Osteoblast (primary cell): Measurements from ENCODE around the gene NBAS. TPM values are rescaled to one million over a fixed set of nuclear protein-coding genes. Genes with fewer than 3 reads are reported as not detected.

ENCODE experiments used
- DNase-seq: peaks from one replicate; pipeline ENCODE4 v3.0.0; 2011; ENCODE audit warnings: low spot score, mixed read lengths; ENCODE audit not compliant: insufficient read length; ENCODE audit errors: missing footprints
- H2AFZ ChIP-seq: 2 replicates; pipeline ENCODE4 v1.6.0; 2011; ENCODE audit warnings: mild to moderate bottlenecking, low read length
- H3K27ac ChIP-seq: 2 replicates; pipeline ENCODE4 v1.5.1; 2011; ENCODE audit warnings: mild to moderate bottlenecking, low read depth, low read length, moderate library complexity
- H3K27me3 ChIP-seq: 2 replicates; pipeline ENCODE4 v1.6.0; 2012; ENCODE audit warnings: mild to moderate bottlenecking, control low read depth, inconsistent platforms, low read length, moderate library complexity; ENCODE audit not compliant: insufficient read depth
- H3K36me3 ChIP-seq: 2 replicates; pipeline ENCODE4 v1.5.1; 2011; ENCODE audit warnings: mild to moderate bottlenecking, low read length, control low read depth, moderate library complexity; ENCODE audit not compliant: insufficient read depth
- H3K4me1 ChIP-seq: 2 replicates; pipeline ENCODE4 v1.5.1; 2011; ENCODE audit warnings: mild to moderate bottlenecking, low read length, control low read depth, moderate library complexity; ENCODE audit not compliant: insufficient read depth
- H3K4me2 ChIP-seq: 2 replicates; pipeline ENCODE4 v1.6.0; 2011; ENCODE audit warnings: mild to moderate bottlenecking, low read length; ENCODE audit not compliant: insufficient read depth
- H3K4me3 ChIP-seq: fragments of 200-600 bp; sonication (generic); 3 replicates; pipeline ENCODE4 v1.5.1; 2012; ENCODE audit warnings: mild to moderate bottlenecking, low read length, inconsistent platforms; ENCODE audit not compliant: insufficient read depth
- H3K79me2 ChIP-seq: 2 replicates; pipeline ENCODE4 v1.6.0; 2012; ENCODE audit warnings: mild to moderate bottlenecking, low read length, control low read depth, inconsistent platforms; ENCODE audit not compliant: insufficient read depth
- H3K9me3 ChIP-seq: 2 replicates; pipeline ENCODE4 v1.5.1; 2011; ENCODE audit warnings: low read depth, low read length, control low read depth
- H4K20me1 ChIP-seq: 2 replicates; pipeline ENCODE4 v1.6.0; 2012; ENCODE audit warnings: mild to moderate bottlenecking, low read length, control low read depth; ENCODE audit not compliant: insufficient read depth
- CTCF ChIP-seq: IDR thresholded peaks from 2 replicates; pipeline ENCODE4 v1.5.1; 2011; ENCODE audit warnings: mild to moderate bottlenecking, low read depth, low read length, moderate library complexity; ENCODE audit errors: extremely low read depth
- total RNA-seq: library from RNA; depleted of rRNA; stranded (reverse); fragments of >200 nt; gene quantifications from 2 replicates; pipeline ENCODE4 v1.2.3, GENCODE V29; 2012

The NBAS gene
- total RNA-seq, 1 donor = 98.1 TPM

GRCh38 chr2:15388406-15389325 is 172.5 kb downstream of the NBAS start:
- no peak for TF ChIP-seq CTCF
- Histone ChIP-seq H3K4me1 (no peaks in the 10 kb centered on the region), H3K27me3 (no peaks in the 10 kb centered on the region), H3K36me3 (no peaks in the 10 kb centered on the region), H2AFZ (no peak overlapping the region), H3K4me3 (no peak overlapping the region), H3K79me2 (no peaks in the 10 kb centered on the region), H4K20me1 (no peaks in the 10 kb centered on the region), H3K9me3 (no peaks in the 10 kb centered on the region), H3K4me2 (no peak overlapping the region), H3K27ac (no peak overlapping the region)
- no peak for DNase-seq

GRCh38 chr2:15385184-15385583 is 175.9 kb downstream of the NBAS start:
- H3K36me3 ChIP-seq = peaks cover 7% of the 10 kb centered on the region
- H3K27ac ChIP-seq = no peak overlapping the region

GRCh38 chr2:15383695-15384350 is 177.3 kb downstream of the NBAS start:
- no peaks in the 10 kb centered on the region for H3K9me3 ChIP-seq
- H3K4me1 ChIP-seq = no peaks in the 10 kb centered on the region
- no peak overlapping the region for H2AFZ ChIP-seq
- H3K4me3 ChIP-seq = no peak overlapping the region
- no peak overlapping the region for H3K27ac ChIP-seq
- no peak for TF ChIP-seq CTCF
- no peaks in the 10 kb centered on the region for H4K20me1 ChIP-seq
- H3K4me2 ChIP-seq = no peak overlapping the region
- H3K27me3 ChIP-seq = no peaks in the 10 kb centered on the region
- no peak for DNase-seq
- no peaks in the 10 kb centered on the region for H3K79me2 ChIP-seq
- peaks cover 12% of the 10 kb centered on the region for H3K36me3 ChIP-seq

More at GRCh38 chr2:15385184-15385583, 175.9 kb downstream of the NBAS start:
- no peaks in the 10 kb centered on the region for H3K9me3 ChIP-seq
- no peak overlapping the region for H3K4me3 ChIP-seq
- no peaks in the 10 kb centered on the region for H3K27me3 ChIP-seq
- no peaks in the 10 kb centered on the region for H3K4me1 ChIP-seq
- no peak overlapping the region for H2AFZ ChIP-seq
- H3K4me2 ChIP-seq = no peak overlapping the region
- H3K79me2 ChIP-seq = no peaks in the 10 kb centered on the region
- DNase-seq = no peak
- no peak for TF ChIP-seq CTCF
- H4K20me1 ChIP-seq = no peaks in the 10 kb centered on the region
